Stimulated activated CD8-positive, alpha-beta memory T cell treated with anti-CD3 and anti-CD28 coated beads, Interleukin-7, amount 100 ng/mL, for 48 hours (primary cell): ENCODE measurements around the gene SERP2.

Experiments used
- DNase-seq, 2 donors: peaks; one replicate each; pipeline ENCODE4 v3.0.0-alpha.2; 2020; ENCODE audit warnings: low read depth in 1 of 2; ENCODE audit errors: extremely low read depth in 1 of 2

Gene SERP2

GRCh38 chr13:44386913-44387556 lies 13.4 kb downstream of the SERP2 start:
- DNase-seq = no peak

- no peak for DNase-seq
Measured at GRCh38 chr13:44388427-44389059, 14.9 kb downstream of the SERP2 start.

GRCh38 chr13:44389060-44389666 lies 15.5 kb downstream of the SERP2 start:
- no peak for DNase-seq

GRCh38 chr13:44389876-44390275 lies 16.3 kb downstream of the SERP2 start:
- DNase-seq = no peak

GRCh38 chr13:44393391-44393790 lies 19.8 kb downstream of the SERP2 start:
- no peak for DNase-seq

- DNase-seq = no peak
Measured at GRCh38 chr13:44394658-44395057, 21.0 kb downstream of the SERP2 start.

- no peak for DNase-seq
Measured at GRCh38 chr13:44395976-44396694, 22.5 kb downstream of the SERP2 start.

DNA sequence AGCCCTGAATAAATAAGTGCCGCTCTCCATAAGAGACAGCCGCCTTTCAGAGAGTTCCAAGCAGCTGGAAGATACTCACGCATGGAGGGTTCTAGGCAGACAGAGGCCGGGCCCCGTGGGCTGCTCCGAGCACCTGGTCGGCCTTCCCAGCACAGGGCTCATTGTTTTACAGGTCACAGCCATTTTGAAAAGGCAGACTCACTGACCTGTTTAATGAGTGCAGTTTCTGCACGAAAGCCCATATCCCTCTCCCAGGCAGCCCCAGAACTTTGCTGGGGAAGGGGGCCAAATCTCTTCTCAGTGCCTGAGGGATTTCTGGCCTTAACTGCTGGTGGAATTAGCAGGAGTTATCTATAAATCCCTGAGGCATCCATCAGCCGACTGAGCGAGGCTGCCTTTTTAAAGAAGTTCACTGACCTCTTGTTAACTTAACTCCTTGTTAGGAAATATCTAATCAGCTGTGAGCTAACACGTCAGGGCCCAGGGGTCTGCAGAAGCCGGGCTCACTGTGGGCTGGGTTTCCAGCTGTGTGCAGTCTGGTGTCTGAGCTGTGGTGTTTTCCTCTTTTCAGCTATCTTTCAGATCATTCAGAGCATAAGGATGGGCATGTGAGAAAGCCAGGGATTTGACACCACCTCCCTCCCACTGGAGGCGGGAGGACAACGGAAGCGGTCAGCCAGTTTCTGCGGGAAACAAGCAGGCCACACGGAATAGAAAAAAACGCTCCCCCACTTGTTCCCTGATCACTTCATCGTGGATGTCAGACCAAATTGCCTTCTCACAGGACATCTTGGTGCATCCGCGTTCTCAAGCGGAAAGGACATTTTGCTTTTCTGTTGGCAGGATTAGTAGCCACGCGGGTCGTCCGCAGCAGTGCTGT lies 23.3 kb downstream of the SERP2 start:
- DNase-seq = no peak

DNA sequence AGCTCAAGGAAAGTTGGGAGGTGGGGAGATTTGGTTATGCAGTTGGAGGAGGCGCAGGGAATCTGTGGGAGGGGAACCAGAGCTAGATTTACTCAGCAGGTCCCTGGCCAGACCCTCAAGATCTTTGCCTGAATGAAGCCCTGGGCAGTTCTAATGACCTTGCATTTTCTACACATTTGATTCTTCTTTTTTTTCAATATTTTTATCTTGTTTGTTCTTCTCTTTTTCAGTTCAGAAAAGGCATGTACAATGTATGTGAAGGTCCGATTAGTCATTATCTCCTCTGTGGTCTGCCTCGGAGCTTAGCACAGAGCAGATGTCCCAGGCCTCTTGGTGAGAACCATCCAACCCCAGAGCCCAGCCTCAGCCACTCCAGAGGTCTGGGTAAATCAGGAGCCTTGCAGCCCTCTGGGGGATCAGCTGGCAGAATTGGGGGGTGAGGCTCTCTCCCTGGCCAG lies 24.2 kb downstream of the SERP2 start:
- DNase-seq = no peak

DNA sequence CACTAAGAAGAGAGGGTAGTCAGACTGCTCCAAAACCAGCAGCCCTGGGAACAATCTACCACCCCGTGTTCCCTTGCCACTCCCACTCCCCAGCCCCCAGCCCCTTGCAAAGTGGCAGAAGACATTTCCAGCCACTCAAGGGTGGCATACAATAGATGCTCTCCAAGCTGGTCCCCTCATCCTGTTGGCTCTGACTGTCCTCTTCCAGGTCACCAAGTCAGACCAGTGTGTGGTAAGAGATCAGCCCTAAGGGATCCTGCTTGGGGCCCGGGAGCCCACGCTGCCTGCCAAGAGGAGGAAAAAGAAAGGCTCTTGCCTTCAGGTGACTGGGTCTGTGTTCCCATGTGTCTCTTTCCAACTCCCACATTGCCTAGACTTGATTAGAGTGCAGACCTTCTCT lies 25.0 kb downstream of the SERP2 start:
- DNase-seq = no peak

DNA sequence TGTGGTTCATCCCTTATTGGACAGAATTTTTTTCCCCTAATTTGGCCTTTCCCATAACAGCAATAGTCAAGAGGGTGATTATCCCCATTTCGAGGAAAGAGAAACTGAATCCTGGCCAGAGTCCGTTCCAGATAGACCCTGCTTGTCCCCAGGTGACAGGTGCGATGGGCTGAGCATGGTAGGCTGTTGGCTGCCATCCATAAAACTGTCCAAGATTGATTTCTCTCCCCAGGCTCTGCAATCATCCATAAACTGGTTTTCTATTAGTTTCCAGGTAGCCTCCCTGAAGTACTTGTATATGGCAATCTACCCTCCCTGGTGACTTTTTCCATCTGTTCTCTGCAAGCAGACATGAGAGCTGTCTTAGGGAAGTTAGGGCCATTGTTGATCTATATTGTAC lies 25.4 kb downstream of the SERP2 start:
- DNase-seq = no peak

- DNase-seq = no peak
Measured at GRCh38 chr13:44400736-44401135, 27.1 kb downstream of the SERP2 start.

GRCh38 chr13:44401577-44401976 lies 28.0 kb downstream of the SERP2 start:
- no peak for DNase-seq

GRCh38 chr13:44402899-44403445 lies 29.3 kb downstream of the SERP2 start:
- DNase-seq = no peak

GRCh38 chr13:44403461-44404056 lies 29.9 kb downstream of the SERP2 start:
- DNase-seq = no peak

DNA sequence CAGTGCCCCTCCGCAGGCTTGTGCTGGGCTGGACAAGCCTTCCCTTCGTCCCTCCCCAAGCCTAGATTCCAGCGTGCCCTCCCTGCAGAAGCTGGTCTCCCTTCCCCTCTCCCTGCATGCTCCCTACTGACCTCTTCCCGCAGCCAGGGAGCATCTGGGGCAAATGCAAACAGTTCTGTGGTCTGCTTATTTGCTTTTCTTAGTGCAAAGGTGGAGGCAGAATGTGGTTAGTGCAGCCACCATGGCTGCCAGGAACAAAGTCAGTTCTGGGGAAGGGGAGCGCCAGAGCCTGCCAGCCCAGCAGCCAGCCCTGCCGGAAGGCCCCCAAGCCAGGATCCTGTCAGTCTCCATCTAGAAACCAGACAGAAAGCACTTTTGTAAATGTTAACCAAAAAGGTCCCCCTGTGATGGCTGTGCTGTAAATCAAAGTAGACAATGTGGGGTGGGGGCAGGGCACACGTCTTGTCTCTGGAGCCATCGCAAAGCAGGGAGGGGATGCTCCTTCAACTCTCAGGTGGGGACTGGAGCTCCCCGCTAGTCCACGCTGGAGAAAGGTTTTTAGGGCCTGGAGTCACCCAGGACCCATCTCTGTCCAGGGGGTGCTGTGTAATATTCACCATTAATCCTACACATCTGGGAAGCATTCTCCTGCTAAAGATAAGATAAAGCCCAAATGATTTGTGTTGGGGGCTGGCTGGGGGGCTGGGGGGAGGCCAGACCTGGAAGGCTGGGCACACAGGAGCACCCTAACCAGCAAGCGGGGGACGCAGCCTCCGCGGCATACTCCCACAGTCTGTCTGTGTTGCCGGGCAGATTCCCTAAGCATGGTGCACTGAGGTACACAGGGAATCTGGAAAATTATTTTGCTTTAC lies 30.9 kb downstream of the SERP2 start:
- DNase-seq = no peak

DNA sequence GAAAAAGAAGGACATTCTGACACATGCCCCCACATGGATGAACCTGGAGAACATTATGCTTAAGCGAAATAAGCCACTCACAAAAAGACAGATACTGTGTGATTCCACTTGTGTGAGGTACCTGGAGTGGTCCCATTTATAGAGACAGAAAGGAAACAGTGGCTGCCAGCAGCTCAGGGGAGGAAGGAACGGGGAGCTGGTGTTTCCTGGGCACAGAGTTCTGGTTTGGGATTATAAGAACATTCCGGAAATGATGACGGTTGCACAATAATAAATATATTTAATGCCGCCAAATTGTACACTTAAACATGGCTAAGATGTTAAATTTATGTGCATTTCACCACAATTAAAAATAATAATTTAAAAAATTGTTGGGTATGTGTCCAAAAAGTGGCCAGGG lies 33.0 kb downstream of the SERP2 start:
- no peak for DNase-seq

GRCh38 chr13:44407379-44407778 lies 33.8 kb downstream of the SERP2 start:
- DNase-seq = no peak

- DNase-seq = no peak
Measured at GRCh38 chr13:44407891-44408290, 34.3 kb downstream of the SERP2 start.
